Measurements from ENCODE around the gene KNTC1.

- TF ChIP-seq CTCF (IDR thresholded peaks at IDR 0.05) (no peak), POLR2AphosphoS5 (IDR thresholded peaks at IDR 0.05; ENCODE audit: insufficient read depth in 1 of 2, low read depth in 1 of 2) (no peak), POLR2A (IDR thresholded peaks at IDR 0.05) (no peak)
Observed at GRCh38 chr12:122505419-122506051, 21.5 kb upstream of the KNTC1 start.
